Eye (tissue), 1 donor: Measurements from ENCODE around the gene SLC5A5.

Source experiments
- DNase-seq: peaks from one replicate; pipeline ENCODE4 v3.0.0-alpha.2; 2015

SLC5A5 gene

GRCh38 chr19:17847538-17848366 lies 24.0 kb upstream of the SLC5A5 start, which contains the start of gene JAK3:
TSS of gene JAK3 (minus strand) at chr19:17847982. CDS start at chr19:17844417, 3,565 bp downstream.
- peak; percentile 94 for DNase-seq

GRCh38 chr19:17848595-17849292 lies 23.0 kb upstream of the SLC5A5 start:
- DNase-seq, result no peak

- DNase-seq, result no peak
Observed at GRCh38 chr19:17854061-17854460, 17.7 kb upstream of the SLC5A5 start.

DNA sequence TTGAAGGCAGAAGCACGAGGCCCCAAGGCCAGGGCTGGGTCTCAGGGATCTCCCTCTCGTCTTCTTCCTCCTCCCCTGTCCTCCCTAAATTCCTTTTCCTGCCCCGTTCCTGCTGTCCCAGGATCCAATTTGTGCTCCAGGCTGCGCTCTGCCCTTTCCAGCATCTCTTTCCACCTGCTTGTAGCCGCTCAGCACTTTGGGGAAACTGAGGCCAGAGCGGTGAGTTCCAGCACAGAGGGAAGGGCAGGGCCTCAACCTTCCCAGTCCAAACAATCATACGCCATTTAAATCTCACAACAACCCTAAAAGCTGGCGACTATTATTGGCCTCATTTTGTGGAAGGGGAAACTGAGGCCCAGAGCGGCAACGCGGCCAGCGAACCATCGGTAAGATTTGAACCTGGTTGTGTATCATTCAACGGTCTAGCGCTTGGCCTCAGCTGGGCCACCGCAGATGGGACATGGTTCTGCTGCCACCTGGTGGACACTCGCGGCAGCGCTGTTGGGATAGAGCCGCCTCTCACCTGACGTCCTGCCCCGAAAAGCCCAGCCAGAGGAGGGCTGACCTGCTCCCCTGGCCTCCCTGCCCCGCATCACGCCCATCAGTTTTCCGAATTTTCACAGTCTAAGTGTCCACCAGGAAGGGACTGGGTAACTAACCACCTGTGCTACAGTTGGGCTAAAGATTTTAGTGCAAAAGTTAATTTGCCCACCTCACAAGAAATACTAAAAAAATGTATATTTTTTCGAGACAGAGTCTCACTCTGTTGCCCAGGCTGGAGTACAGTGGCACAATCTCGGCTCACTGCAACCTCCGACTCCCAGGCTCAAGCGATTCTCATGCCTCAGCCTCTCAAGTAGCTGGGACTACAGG lies 16.2 kb upstream of the SLC5A5 start:
- DNase-seq, result peak; percentile 93

GRCh38 chr19:17859533-17860330 lies 12.0 kb upstream of the SLC5A5 start, which contains the start of gene RPL18A:
TSS of gene RPL18A (plus strand) at chr19:17859910. CDS start at chr19:17859957, 47 bp downstream.
- peak; percentile 100 for DNase-seq

GRCh38 chr19:17860331-17860992 lies 11.3 kb upstream of the SLC5A5 start:
- DNase-seq, result no peak

DNA sequence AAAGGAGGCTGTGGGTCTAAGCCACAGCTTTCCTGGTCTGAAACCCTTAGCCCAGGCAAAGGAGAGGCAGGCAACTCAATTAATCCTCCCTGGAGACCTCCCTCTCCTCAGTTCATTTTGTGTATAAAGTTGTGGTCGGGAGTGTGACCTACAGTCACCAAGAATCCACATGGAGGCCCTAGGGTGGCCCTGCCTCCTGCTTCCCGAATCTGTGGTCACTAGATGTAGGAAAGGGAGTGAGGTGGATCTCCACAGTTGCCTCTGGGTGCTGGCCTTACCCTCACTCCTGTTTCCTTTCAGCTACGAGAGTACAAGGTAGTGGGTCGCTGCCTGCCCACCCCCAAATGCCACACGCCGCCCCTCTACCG lies 10.8 kb upstream of the SLC5A5 start:
- no peak for DNase-seq

DNA sequence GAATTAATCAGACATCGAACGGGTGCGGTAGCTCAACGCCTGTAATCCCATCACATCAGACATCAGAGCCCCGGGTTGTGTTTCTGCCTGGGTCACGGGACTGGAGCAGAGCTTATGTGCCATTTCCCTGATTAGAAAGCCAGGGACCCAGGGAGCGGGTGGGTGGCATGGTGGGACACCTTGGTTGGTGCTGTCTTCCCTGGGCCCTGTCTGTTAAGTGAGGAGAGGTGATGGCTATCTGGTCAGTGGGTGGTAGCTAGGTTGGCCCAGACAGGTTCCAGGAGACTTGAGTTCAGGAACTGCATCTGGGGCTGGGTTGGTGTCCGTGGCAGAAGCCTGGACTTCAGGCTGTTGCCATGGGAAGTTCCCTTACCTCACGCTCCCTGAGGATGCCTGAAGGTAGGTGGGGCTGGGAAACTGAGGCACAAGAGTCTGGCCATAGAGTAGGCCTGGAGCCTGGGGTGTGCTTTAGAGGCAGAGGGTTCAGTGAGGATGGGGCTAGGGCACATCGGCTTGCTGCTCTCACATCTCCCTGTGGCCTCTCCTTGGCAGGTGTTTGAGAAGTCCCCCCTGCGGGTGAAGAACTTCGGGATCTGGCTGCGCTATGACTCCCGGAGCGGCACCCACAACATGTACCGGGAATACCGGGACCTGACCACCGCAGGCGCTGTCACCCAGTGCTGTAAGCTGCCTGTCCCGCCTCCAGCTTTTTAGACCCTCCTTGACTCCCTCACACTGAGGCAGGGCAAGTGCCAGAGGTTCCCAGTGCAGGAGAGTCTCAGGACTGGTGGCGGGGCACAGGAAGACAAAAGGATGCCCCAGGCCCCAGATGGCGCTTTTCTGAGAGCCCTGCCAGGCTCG lies 10.0 kb upstream of the SLC5A5 start:
- no peak for DNase-seq

DNA sequence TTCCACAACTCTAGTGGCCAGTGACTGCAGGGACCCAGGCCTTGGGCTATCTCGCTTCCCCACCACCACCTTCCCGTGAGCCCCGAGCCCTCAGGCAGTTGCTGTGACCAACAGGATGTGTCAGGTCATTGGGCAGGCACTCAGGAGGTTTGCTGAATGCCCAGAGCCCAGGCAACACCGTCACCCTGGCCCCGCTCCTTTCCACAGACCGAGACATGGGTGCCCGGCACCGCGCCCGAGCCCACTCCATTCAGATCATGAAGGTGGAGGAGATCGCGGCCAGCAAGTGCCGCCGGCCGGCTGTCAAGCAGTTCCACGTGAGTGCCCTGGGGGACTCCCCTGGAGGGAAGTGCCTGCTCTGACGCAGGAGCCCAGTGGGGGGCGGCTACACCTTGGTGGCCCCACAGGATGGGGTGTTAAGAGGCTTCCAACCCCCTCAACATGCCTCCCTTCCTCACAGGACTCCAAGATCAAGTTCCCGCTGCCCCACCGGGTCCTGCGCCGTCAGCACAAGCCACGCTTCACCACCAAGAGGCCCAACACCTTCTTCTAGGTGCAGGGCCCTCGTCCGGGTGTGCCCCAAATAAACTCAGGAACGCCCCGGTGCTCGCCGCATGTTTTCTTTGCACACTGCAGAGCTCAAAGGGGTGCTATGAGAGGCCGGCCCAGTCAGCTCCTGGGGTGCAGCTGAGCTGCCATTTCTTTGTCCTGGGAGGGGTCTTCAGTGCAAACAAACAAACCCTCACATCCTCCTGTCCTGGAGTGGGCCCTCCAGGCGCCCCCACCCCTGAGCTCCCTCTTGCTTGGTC lies 8.8 kb upstream of the SLC5A5 start:
- no peak for DNase-seq

- no peak for DNase-seq
Observed at GRCh38 chr19:17863520-17864182, 8.1 kb upstream of the SLC5A5 start.

- DNase-seq, result no peak
Observed at GRCh38 chr19:17865364-17866311, 6.1 kb upstream of the SLC5A5 start.

GRCh38 chr19:17866312-17866963 lies 5.3 kb upstream of the SLC5A5 start:
- no peak for DNase-seq

GRCh38 chr19:17866964-17867486 lies 4.7 kb upstream of the SLC5A5 start:
- no peak for DNase-seq

DNA sequence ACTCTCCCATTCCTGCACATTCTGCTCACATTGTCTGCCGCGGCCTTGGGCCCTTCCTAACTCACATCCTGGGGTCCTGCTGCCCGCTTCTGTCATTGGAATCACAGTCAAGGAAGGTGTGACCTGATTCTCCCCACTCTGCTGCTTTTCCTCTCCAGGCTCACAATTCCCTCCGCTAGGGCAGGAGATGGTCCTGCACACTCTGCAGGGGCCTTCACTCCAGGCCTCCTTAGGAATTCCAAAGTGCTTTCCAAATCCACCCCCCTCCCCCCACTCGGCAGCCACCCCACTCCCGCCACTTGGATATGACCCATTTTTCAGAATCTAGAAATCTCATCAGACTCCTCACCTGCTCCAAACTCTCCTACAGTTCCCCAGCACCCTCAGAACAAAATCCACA lies 3.1 kb upstream of the SLC5A5 start:
- DNase-seq, result no peak

- no peak for DNase-seq
Observed at GRCh38 chr19:17869114-17869608, 2.6 kb upstream of the SLC5A5 start.

DNA sequence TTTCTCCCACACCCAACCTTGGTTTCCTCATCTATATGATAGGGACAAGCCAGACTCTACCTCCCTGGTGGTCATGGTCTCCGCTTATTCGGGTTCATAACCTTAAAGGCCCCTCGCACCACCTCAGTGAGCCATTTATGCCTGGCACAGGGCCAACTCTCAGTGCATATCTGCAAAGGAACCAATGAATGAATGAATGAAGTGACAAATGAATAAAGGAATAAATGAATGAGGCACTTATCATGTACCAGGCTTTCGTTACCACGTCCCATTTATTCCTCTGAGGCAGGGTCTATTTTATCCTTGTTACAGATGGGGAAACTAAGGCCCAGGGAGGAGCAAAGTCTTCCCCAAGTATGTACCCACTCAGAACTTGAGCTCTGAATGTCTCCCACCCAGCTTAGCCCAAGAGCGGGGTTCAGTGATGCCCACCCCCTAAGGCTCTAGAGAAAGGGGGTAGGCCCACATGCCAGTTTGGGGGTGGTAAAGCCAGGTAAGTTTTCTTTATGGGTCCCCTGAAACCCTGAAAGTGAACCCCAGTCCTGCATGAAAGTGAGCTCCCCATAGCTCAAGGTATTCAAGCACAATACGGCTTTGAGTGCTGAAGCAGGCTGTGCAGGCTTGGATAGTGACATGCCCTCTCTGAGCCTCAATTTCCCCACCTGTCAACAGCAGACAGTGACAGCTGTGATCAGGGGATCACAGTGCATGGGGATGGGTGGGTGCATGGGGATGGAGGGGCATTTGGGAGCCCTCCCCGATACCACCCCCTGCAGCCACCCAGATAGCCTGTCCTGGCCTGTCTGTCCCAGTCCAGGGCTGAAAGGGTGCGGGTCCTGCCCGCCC lies 490 bp upstream of the SLC5A5 start:
- no peak for DNase-seq
